Stimulated activated CD8-positive, alpha-beta memory T cell treated with anti-CD3 and anti-CD28 coated beads, Interleukin-15, amount 100 ng/mL, for 4 hours (primary cell): ENCODE data around the gene HAND2.

ENCODE experiments used
- DNase-seq, 2 donors: peaks; one replicate each; pipeline ENCODE4 v3.0.0-alpha.2; 2020; ENCODE audit warnings: low read depth in 2 of 2

HAND2 gene

GRCh38 chr4:173521467-173522159 is 8.4 kb downstream of the HAND2 start:
- DNase-seq: no peak

- no peak for DNase-seq
Measured at GRCh38 chr4:173520921-173521466, 9.0 kb downstream of the HAND2 start.

- DNase-seq: no peak
Measured at GRCh38 chr4:173519111-173520101, 10.6 kb downstream of the HAND2 start.

- DNase-seq: no peak
Measured at GRCh38 chr4:173518425-173519102, 11.5 kb downstream of the HAND2 start.

- DNase-seq: no peak
Measured at GRCh38 chr4:173517781-173518424, 12.1 kb downstream of the HAND2 start.

GRCh38 chr4:173516621-173517524 is 13.2 kb downstream of the HAND2 start:
- DNase-seq: no peak

GRCh38 chr4:173515458-173515857 is 14.6 kb downstream of the HAND2 start:
- DNase-seq: no peak

- DNase-seq: no peak
Measured at GRCh38 chr4:173514641-173515217, 15.3 kb downstream of the HAND2 start.

- DNase-seq: no peak
Measured at GRCh38 chr4:173513651-173514050, 16.4 kb downstream of the HAND2 start.

GRCh38 chr4:173511787-173512361 is 18.2 kb downstream of the HAND2 start:
- no peak for DNase-seq

GRCh38 chr4:173509036-173510001 is 20.7 kb downstream of the HAND2 start:
- no peak for DNase-seq

- DNase-seq: no peak
Measured at GRCh38 chr4:173508386-173509035, 21.5 kb downstream of the HAND2 start.

- no peak for DNase-seq
Measured at GRCh38 chr4:173507471-173508385, 22.3 kb downstream of the HAND2 start.

GRCh38 chr4:173506597-173507211 is 23.3 kb downstream of the HAND2 start:
- DNase-seq: no peak

- DNase-seq: no peak
Measured at GRCh38 chr4:173505924-173506518, 24.0 kb downstream of the HAND2 start.

- no peak for DNase-seq
Measured at GRCh38 chr4:173504181-173504503, 25.9 kb downstream of the HAND2 start.
